ENCODE measurements around the gene ASIC4.

ASIC4 gene

GRCh38 chr2:219517954-219518778 lies 3.9 kb downstream of the ASIC4 start:
- DNase-seq (ENCODE audit: low read depth in 1 of 2, low spot score in 1 of 2): no peak
- H3K27ac ChIP-seq (replicated peaks): no peak overlapping the region
- peaks cover 74% of the 10 kb centered on the region for H3K27me3 ChIP-seq (ENCODE audit: insufficient read depth, poor library complexity, severe bottlenecking)
- H3K4me3 ChIP-seq (replicated peaks; ENCODE audit: insufficient read depth, low read length): no peak overlapping the region
- TF ChIP-seq SPI1 (IDR thresholded peaks at IDR 0.05; ENCODE audit: borderline replicate concordance, low read depth): no peak
- no peak for TF ChIP-seq REST (IDR thresholded peaks at IDR 0.05; ENCODE audit: insufficient replicate concordance, low read depth)
- TF ChIP-seq, protein P1, sequence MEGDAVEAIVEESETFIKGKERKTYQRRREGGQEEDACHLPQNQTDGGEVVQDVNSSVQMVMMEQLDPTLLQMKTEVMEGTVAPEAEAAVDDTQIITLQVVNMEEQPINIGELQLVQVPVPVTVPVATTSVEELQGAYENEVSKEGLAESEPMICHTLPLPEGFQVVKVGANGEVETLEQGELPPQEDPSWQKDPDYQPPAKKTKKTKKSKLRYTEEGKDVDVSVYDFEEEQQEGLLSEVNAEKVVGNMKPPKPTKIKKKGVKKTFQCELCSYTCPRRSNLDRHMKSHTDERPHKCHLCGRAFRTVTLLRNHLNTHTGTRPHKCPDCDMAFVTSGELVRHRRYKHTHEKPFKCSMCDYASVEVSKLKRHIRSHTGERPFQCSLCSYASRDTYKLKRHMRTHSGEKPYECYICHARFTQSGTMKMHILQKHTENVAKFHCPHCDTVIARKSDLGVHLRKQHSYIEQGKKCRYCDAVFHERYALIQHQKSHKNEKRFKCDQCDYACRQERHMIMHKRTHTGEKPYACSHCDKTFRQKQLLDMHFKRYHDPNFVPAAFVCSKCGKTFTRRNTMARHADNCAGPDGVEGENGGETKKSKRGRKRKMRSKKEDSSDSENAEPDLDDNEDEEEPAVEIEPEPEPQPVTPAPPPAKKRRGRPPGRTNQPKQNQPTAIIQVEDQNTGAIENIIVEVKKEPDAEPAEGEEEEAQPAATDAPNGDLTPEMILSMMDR (IDR thresholded peaks at IDR 0.05; ENCODE audit: insufficient read depth, low read length): no peak
- no peak for TF ChIP-seq POLR2AphosphoS5 (IDR thresholded peaks at IDR 0.05; ENCODE audit: low read depth)
- TF ChIP-seq GABPA (IDR thresholded peaks at IDR 0.05; ENCODE audit: low read depth): no peak

GRCh38 chr2:219519526-219519916 lies 5.2 kb downstream of the ASIC4 start:
- H3K27ac ChIP-seq (replicated peaks): no peak overlapping the region
- DNase-seq (ENCODE audit: low read depth in 1 of 2, low spot score in 1 of 2): no peak
- peaks cover 75% of the 10 kb centered on the region for H3K27me3 ChIP-seq (ENCODE audit: insufficient read depth, poor library complexity, severe bottlenecking)

DNA sequence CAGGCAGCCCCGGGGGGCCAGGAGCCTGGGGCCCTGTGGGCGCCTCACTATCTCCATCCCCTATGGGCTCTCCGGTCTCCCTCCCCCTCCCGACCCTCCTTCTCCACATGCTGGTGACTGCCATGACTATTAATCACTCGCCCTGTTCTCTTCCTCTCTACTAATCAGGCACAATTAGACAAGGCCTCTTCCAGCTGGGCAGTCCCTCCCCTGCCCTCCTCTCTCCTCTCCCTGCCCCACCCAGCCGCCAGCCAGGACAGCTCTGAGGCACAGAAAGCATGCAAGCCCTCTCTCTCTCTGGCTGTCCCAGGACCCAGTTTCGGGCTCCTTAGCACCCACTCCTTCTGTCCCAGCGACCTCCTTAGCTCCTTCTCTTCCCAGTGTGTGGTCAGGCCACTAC lies 5.8 kb downstream of the ASIC4 start:
- Histone ChIP-seq H3K27me3 (ENCODE audit: insufficient read depth, poor library complexity, severe bottlenecking) (peaks cover 75% of the 10 kb centered on the region), H3K27ac (replicated peaks) (no peak overlapping the region), H3K4me3 (replicated peaks; ENCODE audit: insufficient read depth, low read length) (no peak overlapping the region)
- no peak for DNase-seq (ENCODE audit: low read depth in 1 of 2, low spot score in 1 of 2)
- TF ChIP-seq REST (IDR thresholded peaks at IDR 0.05; ENCODE audit: insufficient replicate concordance, low read depth) (no peak), GABPA (IDR thresholded peaks at IDR 0.05; ENCODE audit: low read depth) (no peak), SPI1 (IDR thresholded peaks at IDR 0.05; ENCODE audit: borderline replicate concordance, low read depth) (no peak), POLR2AphosphoS5 (IDR thresholded peaks at IDR 0.05; ENCODE audit: low read depth) (no peak)
- TF ChIP-seq, protein P1 (IDR thresholded peaks at IDR 0.05; ENCODE audit: insufficient read depth, low read length): no peak

More at GRCh38 chr2:219519526-219519916, 5.2 kb downstream of the ASIC4 start:
- no peak overlapping the region for H3K4me3 ChIP-seq (replicated peaks; ENCODE audit: insufficient read depth, low read length)
- no peak for TF ChIP-seq GABPA (IDR thresholded peaks at IDR 0.05; ENCODE audit: low read depth)
- TF ChIP-seq POLR2AphosphoS5 (IDR thresholded peaks at IDR 0.05; ENCODE audit: low read depth): no peak
- no peak for TF ChIP-seq REST (IDR thresholded peaks at IDR 0.05; ENCODE audit: insufficient replicate concordance, low read depth)
- TF ChIP-seq, protein P1 (IDR thresholded peaks at IDR 0.05; ENCODE audit: insufficient read depth, low read length): no peak
- no peak for TF ChIP-seq SPI1 (IDR thresholded peaks at IDR 0.05; ENCODE audit: borderline replicate concordance, low read depth)

All from HL-60 (cell line).